ENCODE data around the gene DEDD. TPM values are rescaled to one million over a fixed set of nuclear protein-coding genes. Genes with fewer than 3 reads are reported as not detected.
A peak's percentile ranks its signal among the peaks of the same experiment; 100 is the strongest.

Gene DEDD
- total RNA-seq, 1 experiment from 2014 or later, result 32.8 TPM

- no peak overlapping the region for H3K4me3 ChIP-seq (replicated peaks in 1 of 2; ENCODE audit: low read depth in 1 of 2, low read length in 2 of 2)
- 0 out of 2 replicates have a peak, but pooled peaks have one; percentile 13 for TF ChIP-seq ZFX (IDR thresholded peaks at IDR 0.05)
- no peak for TF ChIP-seq RAD21 (IDR thresholded peaks at IDR 0.05; ENCODE audit: low read depth)
- intact Hi-C loops (cut with micrococcal nuclease), result no loop called here
- H3K79me2 ChIP-seq (ENCODE audit: insufficient read depth, low read length), result no peaks in the 10 kb centered on the region
- peak overlapping the region; percentile 73 for H3K4me2 ChIP-seq (ENCODE audit: low read length)
- H3K27me3 ChIP-seq (ENCODE audit: insufficient read depth, low read length), result no peaks in the 10 kb centered on the region
- H3K27ac ChIP-seq (ENCODE audit: low read depth, low read length), result no peak overlapping the region
- H4K20me1 ChIP-seq (ENCODE audit: insufficient read depth), result no peaks in the 10 kb centered on the region
- no peak overlapping the region for H3K9ac ChIP-seq (ENCODE audit: low read length)
- RAD21 ChIA-PET (ENCODE audit: low non-redundant PET in 1 of 2, low total read pairs in 2 of 2, uncharacterized antibody in 2 of 2, unreplicated experiment in 2 of 2), result no interaction called here
- no TSS peak for BruUV-seq (replicated peaks)
- ATAC-seq (no peak), DNase-seq (ENCODE audit: low read depth, low spot score) (no peak)
- POLR2A ChIA-PET, result interaction anchor here (1.2 kb wide), 1 partner anchor 31 kb away, joined by 3 read pairs; no protein-coding TSS in a partner anchor
- CTCF ChIA-PET, result no interaction called here
- no peak overlapping the region for H2AFZ ChIP-seq (ENCODE audit: low read depth, low read length, poor library complexity, severe bottlenecking)
- no peaks in the 10 kb centered on the region for H3K36me3 ChIP-seq (ENCODE audit: control insufficient read depth in 1 of 2, insufficient read depth in 2 of 2, low read length in 2 of 2)
- H3K9me2 ChIP-seq (ENCODE audit: insufficient read depth), result no peaks in the 10 kb centered on the region
- H3K9me3 ChIP-seq (ENCODE audit: control insufficient read depth in 1 of 2, insufficient read depth in 1 of 2, low read depth in 1 of 2, low read length in 2 of 2), result no peaks in the 10 kb centered on the region
- H3K4me1 ChIP-seq (ENCODE audit: control insufficient read depth in 1 of 2, insufficient read depth in 2 of 2, low read length in 2 of 2), result peaks cover 34 to 68% of the 10 kb centered on the region in 2 experiments
These were observed 51.7 kb downstream of the DEDD start for GRCh38 chr1:161080441-161081405.

GRCh38 chr1:161079436-161080110 is 52.9 kb downstream of the DEDD start:
- H3K9me2 ChIP-seq (ENCODE audit: insufficient read depth), result no peaks in the 10 kb centered on the region
- no peaks in the 10 kb centered on the region for H3K27me3 ChIP-seq (ENCODE audit: insufficient read depth, low read length)
- H3K9ac ChIP-seq (ENCODE audit: low read length), result no peak overlapping the region
- ATAC-seq (no peak), DNase-seq (ENCODE audit: low read depth, low spot score) (no peak)
- no peaks in the 10 kb centered on the region for H3K79me2 ChIP-seq (ENCODE audit: insufficient read depth, low read length)
- TF ChIP-seq CBX3 (IDR thresholded peaks at IDR 0.05; ENCODE audit: low read depth), result no peak
- TF ChIP-seq, protein P1, sequence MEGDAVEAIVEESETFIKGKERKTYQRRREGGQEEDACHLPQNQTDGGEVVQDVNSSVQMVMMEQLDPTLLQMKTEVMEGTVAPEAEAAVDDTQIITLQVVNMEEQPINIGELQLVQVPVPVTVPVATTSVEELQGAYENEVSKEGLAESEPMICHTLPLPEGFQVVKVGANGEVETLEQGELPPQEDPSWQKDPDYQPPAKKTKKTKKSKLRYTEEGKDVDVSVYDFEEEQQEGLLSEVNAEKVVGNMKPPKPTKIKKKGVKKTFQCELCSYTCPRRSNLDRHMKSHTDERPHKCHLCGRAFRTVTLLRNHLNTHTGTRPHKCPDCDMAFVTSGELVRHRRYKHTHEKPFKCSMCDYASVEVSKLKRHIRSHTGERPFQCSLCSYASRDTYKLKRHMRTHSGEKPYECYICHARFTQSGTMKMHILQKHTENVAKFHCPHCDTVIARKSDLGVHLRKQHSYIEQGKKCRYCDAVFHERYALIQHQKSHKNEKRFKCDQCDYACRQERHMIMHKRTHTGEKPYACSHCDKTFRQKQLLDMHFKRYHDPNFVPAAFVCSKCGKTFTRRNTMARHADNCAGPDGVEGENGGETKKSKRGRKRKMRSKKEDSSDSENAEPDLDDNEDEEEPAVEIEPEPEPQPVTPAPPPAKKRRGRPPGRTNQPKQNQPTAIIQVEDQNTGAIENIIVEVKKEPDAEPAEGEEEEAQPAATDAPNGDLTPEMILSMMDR (IDR thresholded peaks at IDR 0.05 in 2 of 3, conservative IDR thresholded peaks at IDR 0.05 in 1 of 3; ENCODE audit: borderline replicate concordance in 1 of 3, insufficient read depth in 1 of 3, low read depth in 2 of 3, low read length in 2 of 3), result 0 out of 6 replicates have a peak, but pooled peaks of 1 of the 3 experiments have one; percentile 17
- no TSS peak for BruUV-seq (replicated peaks)
- no peak overlapping the region for H2AFZ ChIP-seq (ENCODE audit: low read depth, low read length, poor library complexity, severe bottlenecking)
- no peak overlapping the region for H3K4me3 ChIP-seq (replicated peaks in 1 of 2; ENCODE audit: low read depth in 1 of 2, low read length in 2 of 2)
- intact Hi-C loops (cut with micrococcal nuclease), result no loop called here
- no peaks in the 10 kb centered on the region for H3K36me3 ChIP-seq (ENCODE audit: control insufficient read depth in 1 of 2, insufficient read depth in 2 of 2, low read length in 2 of 2)
- CTCF ChIA-PET, result no interaction called here
- H3K9me3 ChIP-seq (ENCODE audit: control insufficient read depth in 1 of 2, insufficient read depth in 1 of 2, low read depth in 1 of 2, low read length in 2 of 2), result no peaks in the 10 kb centered on the region
- peaks cover 25 to 62% of the 10 kb centered on the region in 2 experiments for H3K4me1 ChIP-seq (ENCODE audit: control insufficient read depth in 1 of 2, insufficient read depth in 2 of 2, low read length in 2 of 2)
- H3K4me2 ChIP-seq (ENCODE audit: low read length), result no peak overlapping the region
- RAD21 ChIA-PET (ENCODE audit: low non-redundant PET in 1 of 2, low total read pairs in 2 of 2, uncharacterized antibody in 2 of 2, unreplicated experiment in 2 of 2), result no interaction called here
- POLR2A ChIA-PET, result no interaction called here
- H3K27ac ChIP-seq (ENCODE audit: low read depth, low read length), result no peak overlapping the region
- no peaks in the 10 kb centered on the region for H4K20me1 ChIP-seq (ENCODE audit: insufficient read depth)

Measured in HCT116 (cell line).